Neural crest cell (in vitro differentiated cells): ENCODE data around the gene IGF2R. TPM values are rescaled to one million over a fixed set of nuclear protein-coding genes. Genes with fewer than 3 reads are reported as not detected.

Experiments used
- DNase-seq: peaks from one replicate; pipeline ENCODE4 v3.0.0; 2021; ENCODE audit warnings: low read depth, mixed read lengths, low spot score
- H3K27ac Mint-ChIP-seq: one replicate; pipeline ENCODE4 v1.8.0; 2021; ENCODE audit warnings: mild to moderate bottlenecking, mixed read lengths; ENCODE audit not compliant: unreplicated experiment
- H3K27me3 Mint-ChIP-seq: 2 replicates; pipeline ENCODE4 v1.8.0; 2021; ENCODE audit warnings: low read depth, mild to moderate bottlenecking, mixed read lengths
- H3K36me3 Mint-ChIP-seq: 2 replicates; pipeline ENCODE4 v1.8.0; 2021; ENCODE audit warnings: low read depth, mild to moderate bottlenecking, mixed read lengths
- H3K4me1 Mint-ChIP-seq: 2 replicates; pipeline ENCODE4 v1.8.0; 2021; ENCODE audit warnings: mixed read lengths
- H3K4me3 Mint-ChIP-seq: one replicate; pipeline ENCODE4 v1.8.0; 2021; ENCODE audit warnings: mild to moderate bottlenecking, mixed read lengths
- H3K9me3 Mint-ChIP-seq: 2 replicates; pipeline ENCODE4 v1.8.0; 2021; ENCODE audit warnings: mixed read lengths
- total RNA-seq: library from RNA; stranded (reverse); gene quantifications from 2 replicates; pipeline ENCODE4 v1.2.1, GENCODE V29; 2021
- TF ChIP-seq, protein P1 (sequence below): fragments of 200-600 bp; sonication (generic); conservative IDR thresholded peaks from 2 replicates; pipeline ENCODE4 v1.5.0; 2021; ENCODE audit warnings: antibody characterized with exemption, mild to moderate bottlenecking

IGF2R gene
- total RNA-seq, 1 donor from 2014 or later: 97.3 TPM

DNA sequence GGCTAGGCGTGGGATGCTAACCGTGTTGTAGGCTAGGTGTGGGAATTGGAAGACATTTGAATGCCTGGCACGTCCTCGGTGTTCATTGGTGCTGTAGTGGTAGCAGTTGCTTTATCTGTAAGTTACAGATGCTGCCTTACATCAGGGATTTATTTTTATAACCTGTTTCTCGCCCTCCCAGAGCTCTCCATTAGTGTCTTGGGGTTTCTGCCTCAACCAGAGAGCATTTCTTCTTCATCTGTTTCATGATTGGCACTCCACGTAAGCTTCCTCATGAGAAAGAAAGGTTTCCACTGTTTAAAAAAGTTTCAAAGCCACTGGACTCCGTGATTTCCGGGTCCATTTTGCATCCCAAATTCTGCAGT, 9.0 kb downstream of the IGF2R start:
- no peaks in the 10 kb centered on the region for H3K9me3 Mint-ChIP-seq
- no peaks in the 10 kb centered on the region for H3K27me3 Mint-ChIP-seq
- no peak overlapping the region for H3K4me3 Mint-ChIP-seq
- no peak overlapping the region for H3K27ac Mint-ChIP-seq
- H3K4me1 Mint-ChIP-seq: peaks cover 75% of the 10 kb centered on the region
- no peaks in the 10 kb centered on the region for H3K36me3 Mint-ChIP-seq
- TF ChIP-seq, protein P1, sequence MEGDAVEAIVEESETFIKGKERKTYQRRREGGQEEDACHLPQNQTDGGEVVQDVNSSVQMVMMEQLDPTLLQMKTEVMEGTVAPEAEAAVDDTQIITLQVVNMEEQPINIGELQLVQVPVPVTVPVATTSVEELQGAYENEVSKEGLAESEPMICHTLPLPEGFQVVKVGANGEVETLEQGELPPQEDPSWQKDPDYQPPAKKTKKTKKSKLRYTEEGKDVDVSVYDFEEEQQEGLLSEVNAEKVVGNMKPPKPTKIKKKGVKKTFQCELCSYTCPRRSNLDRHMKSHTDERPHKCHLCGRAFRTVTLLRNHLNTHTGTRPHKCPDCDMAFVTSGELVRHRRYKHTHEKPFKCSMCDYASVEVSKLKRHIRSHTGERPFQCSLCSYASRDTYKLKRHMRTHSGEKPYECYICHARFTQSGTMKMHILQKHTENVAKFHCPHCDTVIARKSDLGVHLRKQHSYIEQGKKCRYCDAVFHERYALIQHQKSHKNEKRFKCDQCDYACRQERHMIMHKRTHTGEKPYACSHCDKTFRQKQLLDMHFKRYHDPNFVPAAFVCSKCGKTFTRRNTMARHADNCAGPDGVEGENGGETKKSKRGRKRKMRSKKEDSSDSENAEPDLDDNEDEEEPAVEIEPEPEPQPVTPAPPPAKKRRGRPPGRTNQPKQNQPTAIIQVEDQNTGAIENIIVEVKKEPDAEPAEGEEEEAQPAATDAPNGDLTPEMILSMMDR: no peak
- DNase-seq: no peak

DNA sequence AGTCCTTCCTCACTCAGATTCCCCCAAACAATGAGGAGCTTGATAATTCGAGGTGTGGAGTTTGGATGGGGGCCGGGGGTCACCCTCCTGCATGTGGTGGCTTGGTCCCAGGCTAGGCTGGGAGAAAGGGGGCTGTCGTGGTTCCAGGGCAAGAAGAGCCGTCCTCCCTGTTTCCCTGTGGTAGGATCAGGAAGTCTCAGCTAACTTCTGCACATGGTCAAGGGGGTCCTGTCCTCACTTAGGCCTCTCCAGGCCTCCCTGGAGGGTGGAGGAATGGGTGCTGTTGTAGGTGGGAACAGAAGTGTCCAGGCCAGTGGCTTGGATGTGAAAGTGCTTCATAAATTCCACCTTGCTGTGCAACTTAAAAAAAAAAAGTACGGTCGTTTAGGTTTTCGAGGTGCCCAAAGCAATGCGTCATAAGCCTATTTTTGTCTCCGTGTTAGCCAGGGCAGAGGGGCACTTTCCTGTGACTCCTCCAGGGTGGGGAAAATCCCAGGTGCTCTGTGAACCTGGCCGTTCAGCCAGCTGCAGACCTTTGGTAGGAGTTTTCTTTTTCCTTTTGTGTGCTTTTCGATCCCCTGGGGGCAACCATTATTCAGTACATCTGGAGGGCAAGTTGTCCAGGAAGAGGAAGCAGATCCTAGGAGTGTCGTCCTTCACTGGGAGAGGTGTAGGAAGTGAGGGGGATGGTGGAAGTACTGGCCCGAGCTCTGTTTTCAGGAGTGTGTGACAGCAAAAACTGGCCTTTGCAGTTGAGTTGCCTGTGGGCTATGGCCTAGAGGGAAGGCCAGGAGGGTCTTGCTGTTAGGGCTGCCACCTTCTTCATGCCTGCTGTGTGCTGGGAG, 9.6 kb downstream of the IGF2R start:
- Mint-ChIP-seq H3K4me1 (peaks cover 75% of the 10 kb centered on the region), H3K27ac (peak overlapping the region; percentile 9), H3K9me3 (no peaks in the 10 kb centered on the region), H3K4me3 (no peak overlapping the region), H3K36me3 (no peaks in the 10 kb centered on the region), H3K27me3 (no peaks in the 10 kb centered on the region)
- DNase-seq: no peak
- TF ChIP-seq, protein P1: no peak

DNA sequence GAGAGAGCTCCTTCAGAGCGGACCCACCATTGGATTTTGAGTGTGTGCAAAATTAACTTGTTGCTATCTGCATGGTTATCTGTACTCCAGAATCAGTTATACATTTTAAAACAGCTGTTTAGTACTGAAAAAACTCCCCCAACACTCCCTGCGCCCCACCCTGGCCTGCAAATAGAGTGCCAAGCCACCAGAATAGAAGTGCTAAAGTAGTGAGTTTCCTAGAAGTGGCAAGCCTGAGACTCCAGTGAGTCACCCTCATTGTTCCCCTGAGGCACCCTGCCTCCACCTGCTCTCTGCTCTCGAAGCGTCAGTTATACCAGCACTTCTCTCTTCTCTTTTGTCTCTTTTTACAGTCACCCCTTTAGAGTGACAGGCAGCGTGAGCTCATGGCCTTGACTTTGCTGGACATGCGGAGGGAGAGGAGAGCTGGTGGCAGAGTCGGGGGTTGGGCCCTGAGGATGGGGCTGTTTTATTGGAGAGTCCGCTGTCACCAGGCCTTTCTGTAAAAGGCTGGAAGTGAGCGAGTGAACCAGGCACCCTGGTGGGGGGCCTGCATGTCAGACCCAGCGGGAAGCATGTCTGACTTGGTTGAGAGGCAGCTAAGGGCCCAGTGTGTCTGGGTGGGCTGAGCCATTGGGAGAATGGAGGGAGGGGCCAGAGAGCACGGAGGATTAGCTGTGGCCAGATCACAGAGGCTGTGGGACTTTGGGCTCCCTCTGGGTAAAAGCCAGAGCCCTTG, 10.4 kb downstream of the IGF2R start:
- Mint-ChIP-seq H3K27ac (peak overlapping the region; percentile 65), H3K36me3 (no peaks in the 10 kb centered on the region), H3K9me3 (no peaks in the 10 kb centered on the region), H3K4me1 (peaks cover 72% of the 10 kb centered on the region), H3K27me3 (no peaks in the 10 kb centered on the region), H3K4me3 (no peak overlapping the region)
- no peak for DNase-seq
- TF ChIP-seq, protein P1: no peak

DNA sequence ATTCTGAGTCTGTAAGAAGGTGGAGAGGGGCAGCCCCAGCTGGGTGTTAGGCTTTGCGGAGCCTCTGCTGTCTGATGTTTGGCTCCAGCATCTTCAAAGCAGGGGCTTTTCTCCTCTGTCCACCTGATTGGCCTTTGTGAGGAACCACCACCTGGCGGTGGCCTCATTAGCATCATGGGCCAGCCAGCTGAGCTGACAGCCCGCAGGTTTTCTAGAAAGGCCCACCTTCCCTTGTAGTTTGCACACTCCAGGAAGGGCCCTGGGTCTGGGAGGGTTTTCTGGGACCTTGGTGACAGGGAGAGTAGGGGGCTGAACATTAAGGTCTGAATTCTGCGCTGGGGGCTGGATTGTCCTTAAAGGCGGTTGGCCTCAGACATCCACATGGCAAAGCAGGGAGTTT, 11.6 kb downstream of the IGF2R start:
- TF ChIP-seq, protein P1: no peak
- H3K4me3 Mint-ChIP-seq: no peak overlapping the region

DNA sequence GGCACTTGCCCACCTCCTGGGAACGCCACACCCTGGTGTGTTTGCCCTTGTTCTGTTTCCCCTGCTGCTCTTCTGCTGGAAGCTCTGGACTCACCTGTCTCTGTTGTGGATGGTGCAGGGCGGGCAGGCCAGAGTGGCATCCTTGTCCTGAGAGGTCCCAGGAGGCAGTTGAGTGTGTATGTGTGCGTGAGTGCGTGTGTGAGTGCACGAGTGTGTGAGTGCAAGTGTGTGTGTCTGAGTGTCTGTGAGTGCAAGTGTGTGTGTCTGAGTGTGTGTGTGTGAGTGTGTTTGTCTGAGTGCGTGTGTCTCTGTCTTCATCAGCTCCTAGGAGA, 12.2 kb downstream of the IGF2R start:
- Mint-ChIP-seq H3K27ac (no peak overlapping the region), H3K4me3 (no peak overlapping the region), H3K36me3 (no peaks in the 10 kb centered on the region), H3K9me3 (no peaks in the 10 kb centered on the region), H3K27me3 (no peaks in the 10 kb centered on the region), H3K4me1 (peaks cover 69% of the 10 kb centered on the region)
- TF ChIP-seq, protein P1: no peak
- no peak for DNase-seq

More for the DNA sequence above, 11.6 kb downstream of the IGF2R start:
- H3K27me3 Mint-ChIP-seq: no peaks in the 10 kb centered on the region
- no peaks in the 10 kb centered on the region for H3K9me3 Mint-ChIP-seq
- no peak overlapping the region for H3K27ac Mint-ChIP-seq
- no peaks in the 10 kb centered on the region for H3K36me3 Mint-ChIP-seq
- peaks cover 71% of the 10 kb centered on the region for H3K4me1 Mint-ChIP-seq
- DNase-seq: no peak
